Endothelial cell of umbilical vein (primary cell): ENCODE data around the gene SAMD5. TPM values are rescaled to one million over a fixed set of nuclear protein-coding genes. Genes with fewer than 3 reads are reported as not detected.

ENCODE experiments used
- BruUV-seq: library from RNA; stranded (reverse); fragments of 400-500 nt; replicated peaks from 2 replicates; lab custom pipeline; 2021; lab: Mats Ljungman, UMichigan
- CTCF ChIA-PET: fragments of 300-600, 350-600 bp; sonication (Branson Sonifier 250); formaldehyde crosslinking; loops from one replicate; lab custom pipeline; 2021; ENCODE audit warnings: antibody characterized with exemption, inconsistent platforms; lab: Charles Lee
- POLR2A ChIA-PET: fragments of 300-600, 350-600 bp; sonication (Branson Sonifier 250); formaldehyde crosslinking; loops from one replicate; lab custom pipeline; 2021; ENCODE audit warnings: antibody characterized with exemption, inconsistent platforms; lab: Charles Lee
- DNase-seq: peaks from one replicate; pipeline ENCODE4 v3.0.0-alpha.2; 2011; ENCODE audit warnings: low read depth, low spot score
- FAIRE-seq: peaks from 2 replicates; lab custom pipeline; 2011; peaks lifted over from hg19 to GRCh38; lab: Jason Lieb, UNC
- H2AFZ ChIP-seq: 2 replicates; pipeline ENCODE4 v1.6.0; 2012; ENCODE audit warnings: low read depth, low read length, control low read depth, inconsistent platforms
- H3K27ac ChIP-seq: 2 replicates; pipeline ENCODE4 v1.5.1; 2011; ENCODE audit warnings: low read depth, mild to moderate bottlenecking, control low read depth, low read length, moderate library complexity; ENCODE audit not compliant: insufficient read depth
- H3K27me3 ChIP-seq, 2 experiments: 2 replicates each; pipeline versions ENCODE4 v1.6.0 to v1.6.1; 2011; ENCODE audit warnings: low read length in 2 of 2, mixed read lengths in 1 of 2; ENCODE audit not compliant: control insufficient read depth in 2 of 2, insufficient read depth in 2 of 2
- H3K36me3 ChIP-seq, 2 experiments: 2 replicates in 1 of 2; 3 replicates in 1 of 2; pipeline ENCODE4 v1.5.1; 2011; ENCODE audit warnings: low read length in 2 of 2, mild to moderate bottlenecking in 1 of 2, moderate library complexity in 1 of 2; ENCODE audit not compliant: control insufficient read depth in 2 of 2, insufficient read depth in 2 of 2; ENCODE audit errors: extremely low read depth in 1 of 2
- H3K4me1 ChIP-seq: 3 replicates; pipeline ENCODE4 v1.5.1; 2011; ENCODE audit warnings: mild to moderate bottlenecking, low read length; ENCODE audit not compliant: control insufficient read depth, insufficient read depth; ENCODE audit errors: extremely low read depth
- H3K4me2 ChIP-seq: 2 replicates; pipeline ENCODE4 v1.6.1; 2011; ENCODE audit warnings: low read length, control low read depth, mixed read lengths; ENCODE audit not compliant: insufficient read depth
- H3K4me3 ChIP-seq, 3 experiments: fragments of 200-600 bp in 1 of 3; sonication (generic), shearing (Covaris generic) in 1 of 3; replicated peaks in 1 of 3; 2 replicates each; pipeline ENCODE4 v1.5.1; 2011 to 2016; ENCODE audit warnings: control low read depth in 3 of 3, low read length in 3 of 3, mild to moderate bottlenecking in 2 of 3, inconsistent platforms in 1 of 3, low read depth in 1 of 3, moderate library complexity in 1 of 3; ENCODE audit not compliant: insufficient read depth in 1 of 3
- H3K79me2 ChIP-seq: 2 replicates; pipeline ENCODE4 v1.6.0; 2012; ENCODE audit warnings: low read length, inconsistent platforms; ENCODE audit not compliant: control insufficient read depth, insufficient read depth
- H3K9ac ChIP-seq: replicated peaks from 2 replicates; pipeline ENCODE3; 2011; ENCODE audit warnings: low read length, control low read depth; ENCODE audit not compliant: insufficient read depth; ENCODE audit errors: extremely low read depth
- H3K9me1 ChIP-seq: replicated peaks from 3 replicates; pipeline ENCODE4 v1.6.0; 2011; ENCODE audit warnings: mild to moderate bottlenecking, low read length; ENCODE audit not compliant: control insufficient read depth, insufficient read depth; ENCODE audit errors: extremely low read depth
- H3K9me3 ChIP-seq: replicated peaks from 2 replicates; pipeline ENCODE4 v1.5.1; 2012; ENCODE audit warnings: low read length, inconsistent platforms; ENCODE audit not compliant: control insufficient read depth, insufficient read depth
- H4K20me1 ChIP-seq: replicated peaks from 2 replicates; pipeline ENCODE3; 2011; ENCODE audit warnings: mild to moderate bottlenecking, low read length; ENCODE audit not compliant: control insufficient read depth, insufficient read depth; ENCODE audit errors: extremely low read depth
- EZH2 ChIP-seq: IDR thresholded peaks from 2 replicates; pipeline ENCODE4 v1.6.1; 2012; ENCODE audit warnings: borderline replicate concordance, low read depth, mild to moderate bottlenecking, moderate library complexity, low read length, inconsistent platforms; ENCODE audit not compliant: severe bottlenecking
- FOS ChIP-seq: IDR thresholded peaks from 2 replicates; pipeline ENCODE4 v1.6.1; 2011; ENCODE audit warnings: mild to moderate bottlenecking, low read length, moderate library complexity, borderline replicate concordance; ENCODE audit not compliant: insufficient read depth
- GATA2 ChIP-seq: IDR thresholded peaks from 2 replicates; pipeline ENCODE4 v1.7.0; 2011; ENCODE audit warnings: low read depth, mild to moderate bottlenecking, moderate library complexity, mixed read lengths, low read length; ENCODE audit not compliant: insufficient read length, insufficient read depth
- JUN ChIP-seq: IDR thresholded peaks from 2 replicates; pipeline ENCODE4 v1.6.1; 2011; ENCODE audit warnings: borderline replicate concordance, low read depth; ENCODE audit not compliant: insufficient read length, insufficient read depth
- MYC ChIP-seq: IDR thresholded peaks from one replicate; pipeline ENCODE4 v1.6.1; 2011; ENCODE audit warnings: mild to moderate bottlenecking, low read depth, low read length
- POLR2A ChIP-seq: IDR thresholded peaks from 2 replicates; pipeline ENCODE4 v1.6.1; 2012; ENCODE audit warnings: low read depth, mild to moderate bottlenecking, control low read depth, low read length
- POLR2AphosphoS5 ChIP-seq: IDR thresholded peaks from 2 replicates; pipeline ENCODE4 v1.6.1; 2012; ENCODE audit warnings: low read depth, mild to moderate bottlenecking, control low read depth, low read length, moderate library complexity; ENCODE audit not compliant: insufficient read depth
- dilution Hi-C: fragments of 300-500 bp; cut with MboI; formaldehyde crosslinking; loops from one replicate; pipeline ENCODE4 v1.15.0; 2019; ENCODE audit warnings: low sequenced_read_pairs; ENCODE audit not compliant: extremely low pct_ligation_motif_present
- intact Hi-C: fragments of 100-400 bp; cut with micrococcal nuclease; formaldehyde crosslinking; loops from one replicate; pipeline ENCODE4 v1.10.0; 2022
- polyA plus RNA-seq, 4 experiments: library from polyadenylated mRNA; depleted of rRNA in 3 of 4; stranded (reverse) in 3 of 4; unstranded in 1 of 4; fragments of >200 nt; gene quantifications; 2 replicates each; pipeline versions ENCODE4 v1.2.1 to v1.2.3, GENCODE V29; 2011 to 2012; ENCODE audit warnings: missing spikeins in 1 of 4
- total RNA-seq: library from RNA; stranded (reverse); gene quantifications from 2 replicates; pipeline ENCODE4 v1.2.3, GENCODE V29; 2021
- TF ChIP-seq, protein P1 (sequence below): IDR thresholded peaks from 2 replicates; pipeline ENCODE4 v1.6.1; 2011; ENCODE audit not compliant: insufficient read depth, insufficient read length
- TF ChIP-seq, protein P2 (sequence below), 2 donors: IDR thresholded peaks; 1 replicate in 1 of 2; 2 replicates in 1 of 2; pipeline ENCODE4 v1.5.1; 2011; ENCODE audit warnings: low read length in 2 of 2, mild to moderate bottlenecking in 2 of 2, moderate library complexity in 2 of 2, control low read depth in 1 of 2, inconsistent platforms in 1 of 2, low read depth in 1 of 2; ENCODE audit not compliant: insufficient read depth in 1 of 2; ENCODE audit errors: extremely low read depth in 1 of 2

SAMD5 gene
- total and polyA plus RNA-seq, 2 donors (not counting 3 experiments of a cell fraction or from before 2014, with no cell fraction given): 0.75 to 6.9 TPM

DNA sequence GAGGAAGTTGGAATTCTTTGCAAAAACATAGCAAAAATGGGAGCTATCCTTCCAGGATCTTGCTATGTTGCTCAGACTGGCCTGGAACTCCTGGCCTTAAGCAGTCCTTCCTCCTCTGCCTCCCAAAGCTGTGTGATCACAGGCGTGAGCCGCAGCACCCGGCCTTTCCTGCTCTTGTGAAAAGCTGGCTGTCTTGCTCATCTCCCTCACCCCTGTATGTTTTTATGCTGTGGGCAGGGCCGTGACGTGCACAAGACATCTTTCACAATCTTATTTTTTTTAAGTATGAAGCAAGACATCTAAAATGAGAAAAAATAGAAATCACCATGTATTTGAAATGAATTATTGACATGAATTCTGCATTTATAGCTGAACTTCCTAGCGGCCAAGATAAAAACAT lies 110.4 kb downstream of the SAMD5 start:
- intact Hi-C loops: no loop called here
- Histone ChIP-seq H2AFZ (no peak overlapping the region), H3K9me3 (no peaks in the 10 kb centered on the region), H4K20me1 (no peaks in the 10 kb centered on the region), H3K4me2 (no peak overlapping the region), H3K9ac (no peak overlapping the region), H3K9me1 (no peaks in the 10 kb centered on the region), H3K36me3 (no peaks in the 10 kb centered on the region), H3K4me1 (peaks cover 3% of the 10 kb centered on the region), H3K27ac (no peak overlapping the region), H3K79me2 (no peaks in the 10 kb centered on the region), H3K4me3 (no peak overlapping the region), H3K27me3 (no peaks in the 10 kb centered on the region)
- ChIA-PET CTCF (no interaction called here), POLR2A (no interaction called here)
- dilution Hi-C loops: no loop called here
- TF ChIP-seq, protein P1, sequence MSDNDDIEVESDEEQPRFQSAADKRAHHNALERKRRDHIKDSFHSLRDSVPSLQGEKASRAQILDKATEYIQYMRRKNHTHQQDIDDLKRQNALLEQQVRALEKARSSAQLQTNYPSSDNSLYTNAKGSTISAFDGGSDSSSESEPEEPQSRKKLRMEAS: no peak
- TF ChIP-seq MYC: no peak
- TF ChIP-seq FOS: no peak
- TF ChIP-seq GATA2: no peak
- TF ChIP-seq POLR2AphosphoS5: no peak
- no peak for TF ChIP-seq EZH2
- no peak for TF ChIP-seq JUN
- TF ChIP-seq, protein P2, sequence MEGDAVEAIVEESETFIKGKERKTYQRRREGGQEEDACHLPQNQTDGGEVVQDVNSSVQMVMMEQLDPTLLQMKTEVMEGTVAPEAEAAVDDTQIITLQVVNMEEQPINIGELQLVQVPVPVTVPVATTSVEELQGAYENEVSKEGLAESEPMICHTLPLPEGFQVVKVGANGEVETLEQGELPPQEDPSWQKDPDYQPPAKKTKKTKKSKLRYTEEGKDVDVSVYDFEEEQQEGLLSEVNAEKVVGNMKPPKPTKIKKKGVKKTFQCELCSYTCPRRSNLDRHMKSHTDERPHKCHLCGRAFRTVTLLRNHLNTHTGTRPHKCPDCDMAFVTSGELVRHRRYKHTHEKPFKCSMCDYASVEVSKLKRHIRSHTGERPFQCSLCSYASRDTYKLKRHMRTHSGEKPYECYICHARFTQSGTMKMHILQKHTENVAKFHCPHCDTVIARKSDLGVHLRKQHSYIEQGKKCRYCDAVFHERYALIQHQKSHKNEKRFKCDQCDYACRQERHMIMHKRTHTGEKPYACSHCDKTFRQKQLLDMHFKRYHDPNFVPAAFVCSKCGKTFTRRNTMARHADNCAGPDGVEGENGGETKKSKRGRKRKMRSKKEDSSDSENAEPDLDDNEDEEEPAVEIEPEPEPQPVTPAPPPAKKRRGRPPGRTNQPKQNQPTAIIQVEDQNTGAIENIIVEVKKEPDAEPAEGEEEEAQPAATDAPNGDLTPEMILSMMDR (IDR thresholded peaks at IDR 0.05; ENCODE audit: extremely low read depth in 1 of 2, insufficient read depth in 1 of 2, low read depth in 1 of 2, low read length in 2 of 2): no peak
- no peak for TF ChIP-seq POLR2A
- BruUV-seq: no TSS peak
- FAIRE-seq (no peak), DNase-seq (no peak)
